GM19351 (cell line): ENCODE data around the gene RESF1.

Experiments used
- ATAC-seq: cut with Tn5 transposase; IDR thresholded peaks from one replicate; pipeline ENCODE4 v1.9.1; 2021; ENCODE audit warnings: mild to moderate bottlenecking, moderate library complexity; ENCODE audit not compliant: unreplicated experiment

Gene RESF1

GRCh38 chr12:32005496-32006125 is 46.4 kb downstream of the RESF1 start:
- ATAC-seq: no peak
